Measurements from ENCODE around the gene TMEM238L.

TMEM238L gene

GRCh38 chr17:10803350-10803749 is 549 bp downstream of the TMEM238L start:
- no peak for DNase-seq

- no peak for DNase-seq
These were observed 1.2 kb downstream of the TMEM238L start for GRCh38 chr17:10802496-10803284.

GRCh38 chr17:10799407-10799806 is 4.5 kb downstream of the TMEM238L start:
- no peak for DNase-seq

- no peak for DNase-seq
These were observed 5.0 kb downstream of the TMEM238L start for GRCh38 chr17:10798910-10799309.

- no peak for DNase-seq
These were observed 5.6 kb downstream of the TMEM238L start for GRCh38 chr17:10798332-10798749.

- no peak for DNase-seq
These were observed 6.2 kb downstream of the TMEM238L start for GRCh38 chr17:10797476-10798328.

- DNase-seq, result no peak
These were observed 10.1 kb downstream of the TMEM238L start for GRCh38 chr17:10793816-10794215.

- no peak for DNase-seq
These were observed 10.6 kb downstream of the TMEM238L start for GRCh38 chr17:10793256-10793655.

GRCh38 chr17:10792151-10792550 is 11.7 kb downstream of the TMEM238L start:
- no peak for DNase-seq

- DNase-seq, result no peak
These were observed 13.2 kb downstream of the TMEM238L start for GRCh38 chr17:10790491-10791401.

- DNase-seq, result no peak
These were observed 14.1 kb downstream of the TMEM238L start for GRCh38 chr17:10789694-10790271.

GRCh38 chr17:10787306-10788045 is 16.4 kb downstream of the TMEM238L start:
- no peak for DNase-seq

- DNase-seq, result no peak
These were observed 18.6 kb downstream of the TMEM238L start for GRCh38 chr17:10785295-10785694.

GRCh38 chr17:10779609-10780008 is 24.3 kb downstream of the TMEM238L start:
- no peak for DNase-seq

GRCh38 chr17:10777890-10778289 is 26.0 kb downstream of the TMEM238L start:
- DNase-seq, result no peak

- DNase-seq, result no peak
These were observed 26.6 kb downstream of the TMEM238L start for GRCh38 chr17:10777131-10777807.

- no peak for DNase-seq
These were observed 27.5 kb downstream of the TMEM238L start for GRCh38 chr17:10776381-10776780.

- DNase-seq, result no peak
These were observed 28.1 kb downstream of the TMEM238L start for GRCh38 chr17:10775740-10776356.

GRCh38 chr17:10775058-10775457 is 28.8 kb downstream of the TMEM238L start:
- no peak for DNase-seq

- no peak for DNase-seq
These were observed 30.5 kb downstream of the TMEM238L start for GRCh38 chr17:10773391-10773790.

Measured in kidney glomerular epithelial cell (primary cell).